Measurements from ENCODE around the gene SAG.

The SAG gene

DNA sequence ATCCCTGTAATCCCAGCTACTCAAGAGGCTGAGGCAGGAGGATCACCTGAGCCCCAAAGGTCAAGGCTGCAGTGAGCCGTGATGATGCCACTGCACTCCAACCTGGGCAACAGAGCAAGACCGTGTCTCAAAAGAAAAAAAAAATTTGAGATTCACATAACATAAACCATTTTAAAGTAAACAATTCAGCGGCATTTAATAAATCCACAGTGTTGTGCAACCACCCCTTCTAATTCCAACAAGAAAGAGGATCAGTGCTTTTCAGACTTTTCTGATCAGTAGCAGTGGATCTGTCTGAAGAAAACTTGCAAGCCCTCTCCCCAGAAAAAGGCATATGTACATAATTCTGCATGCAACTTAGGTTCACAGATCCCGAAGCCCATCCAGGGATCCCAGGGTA is 7.2 kb upstream of the SAG start:
- H3K27ac Mint-ChIP-seq, result no peak overlapping the region
- no peaks in the 10 kb centered on the region for H3K27me3 Mint-ChIP-seq
- intact Hi-C loops (cut with micrococcal nuclease), result no loop called here
- no peaks in the 10 kb centered on the region for H3K4me1 Mint-ChIP-seq (ENCODE audit: low read depth)
- no peaks in the 10 kb centered on the region for H3K9me3 Mint-ChIP-seq
- H3K36me3 Mint-ChIP-seq (ENCODE audit: low read depth), result peaks cover 12% of the 10 kb centered on the region
- no peak overlapping the region for H3K4me3 Mint-ChIP-seq

GRCh38 chr2:233301248-233301647 is 6.4 kb upstream of the SAG start:
- Mint-ChIP-seq H3K4me1 (ENCODE audit: low read depth) (no peaks in the 10 kb centered on the region), H3K27me3 (no peaks in the 10 kb centered on the region), H3K9me3 (no peaks in the 10 kb centered on the region), H3K4me3 (no peak overlapping the region), H3K36me3 (ENCODE audit: low read depth) (peaks cover 3% of the 10 kb centered on the region), H3K27ac (no peak overlapping the region)
- intact Hi-C loops (cut with micrococcal nuclease), result no loop called here

- H3K4me3 Mint-ChIP-seq, result no peak overlapping the region
Observed at GRCh38 chr2:233301811-233302210, 5.8 kb upstream of the SAG start.

GRCh38 chr2:233303252-233303651 is 4.4 kb upstream of the SAG start:
- Mint-ChIP-seq H3K27ac (no peak overlapping the region), H3K36me3 (ENCODE audit: low read depth) (no peaks in the 10 kb centered on the region), H3K9me3 (no peaks in the 10 kb centered on the region), H3K27me3 (no peaks in the 10 kb centered on the region), H3K4me1 (ENCODE audit: low read depth) (no peaks in the 10 kb centered on the region), H3K4me3 (no peak overlapping the region)
- intact Hi-C loops (cut with micrococcal nuclease), result no loop called here

More at GRCh38 chr2:233301811-233302210, 5.8 kb upstream of the SAG start:
- H3K9me3 Mint-ChIP-seq, result no peaks in the 10 kb centered on the region
- H3K4me1 Mint-ChIP-seq (ENCODE audit: low read depth), result no peaks in the 10 kb centered on the region
- H3K36me3 Mint-ChIP-seq (ENCODE audit: low read depth), result no peaks in the 10 kb centered on the region
- intact Hi-C loops (cut with micrococcal nuclease), result no loop called here
- H3K27me3 Mint-ChIP-seq, result no peaks in the 10 kb centered on the region
- H3K27ac Mint-ChIP-seq, result no peak overlapping the region

GRCh38 chr2:233311241-233311926 is 3.8 kb downstream of the SAG start:
- Mint-ChIP-seq H3K4me3 (no peak overlapping the region), H3K27ac (no peak overlapping the region), H3K4me1 (ENCODE audit: low read depth) (no peaks in the 10 kb centered on the region), H3K27me3 (peaks cover 3% of the 10 kb centered on the region), H3K36me3 (ENCODE audit: low read depth) (no peaks in the 10 kb centered on the region), H3K9me3 (no peaks in the 10 kb centered on the region)
- intact Hi-C loops (cut with micrococcal nuclease), result no loop called here

DNA sequence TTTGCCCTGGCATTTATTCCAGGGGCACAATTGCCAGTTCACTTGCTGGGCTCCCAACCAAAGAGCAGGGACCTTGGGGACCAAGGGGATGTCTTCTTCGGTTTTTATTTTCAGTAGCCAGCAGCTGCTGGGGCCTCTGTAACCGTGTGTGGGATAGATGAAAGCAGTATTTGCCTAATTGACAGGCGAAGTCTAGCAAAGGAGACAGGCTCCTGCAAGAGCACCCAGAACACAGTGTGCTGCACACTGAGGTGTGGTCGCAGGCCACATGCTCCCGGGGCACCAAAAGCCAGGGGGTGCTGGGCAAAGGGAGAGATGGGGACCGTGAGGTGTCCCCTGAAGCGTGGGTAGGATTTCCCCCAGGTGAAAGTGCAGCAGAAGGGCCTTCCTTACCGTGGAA is 5.3 kb downstream of the SAG start:
- Mint-ChIP-seq H3K27ac (no peak overlapping the region), H3K4me3 (no peak overlapping the region), H3K27me3 (peaks cover 3% of the 10 kb centered on the region), H3K4me1 (ENCODE audit: low read depth) (no peaks in the 10 kb centered on the region), H3K36me3 (ENCODE audit: low read depth) (no peaks in the 10 kb centered on the region), H3K9me3 (no peaks in the 10 kb centered on the region)
- intact Hi-C loops (cut with micrococcal nuclease), result no loop called here

- peaks cover 3% of the 10 kb centered on the region for H3K27me3 Mint-ChIP-seq
- H3K9me3 Mint-ChIP-seq, result no peaks in the 10 kb centered on the region
- no peak overlapping the region for H3K27ac Mint-ChIP-seq
- H3K4me3 Mint-ChIP-seq, result no peak overlapping the region
- no peaks in the 10 kb centered on the region for H3K4me1 Mint-ChIP-seq (ENCODE audit: low read depth)
- intact Hi-C loops (cut with micrococcal nuclease), result no loop called here
- no peaks in the 10 kb centered on the region for H3K36me3 Mint-ChIP-seq (ENCODE audit: low read depth)
Observed at GRCh38 chr2:233314180-233314925, 6.7 kb downstream of the SAG start.

DNA sequence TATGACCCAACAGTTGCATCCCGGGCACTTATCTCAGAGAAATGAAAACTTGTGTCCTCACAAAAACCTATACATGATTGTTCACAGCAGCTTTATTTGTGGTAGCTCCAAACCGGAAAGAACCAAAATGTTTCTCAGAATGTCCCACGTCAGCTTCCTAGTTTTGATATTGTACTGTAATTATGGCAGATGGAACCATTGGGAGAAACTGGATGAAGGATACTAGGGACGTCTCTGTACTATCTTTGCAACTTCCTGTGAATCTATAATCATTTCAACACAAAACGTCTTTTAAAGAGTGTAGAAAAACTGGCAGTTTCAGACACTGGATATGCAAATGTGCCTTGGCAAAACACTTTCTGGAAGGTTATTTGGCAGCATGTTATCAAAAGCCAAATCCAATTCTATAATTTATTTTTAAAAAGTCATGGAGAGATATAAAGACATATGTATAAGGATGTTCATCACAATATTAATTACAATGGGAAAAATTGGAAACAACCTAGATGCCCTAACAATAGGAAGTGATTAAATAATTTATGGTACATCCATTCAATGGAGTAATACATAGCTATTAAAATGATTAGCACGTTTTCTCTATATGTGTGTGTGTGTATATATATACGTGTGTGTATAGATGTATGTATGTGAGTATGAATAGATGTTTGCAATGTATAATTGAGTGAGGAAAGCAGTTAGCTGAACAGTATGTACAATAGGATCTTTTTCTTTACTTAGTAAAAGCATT is 9.8 kb downstream of the SAG start:
- Mint-ChIP-seq H3K9me3 (no peaks in the 10 kb centered on the region), H3K4me3 (no peak overlapping the region), H3K4me1 (ENCODE audit: low read depth) (no peaks in the 10 kb centered on the region), H3K27ac (no peak overlapping the region), H3K36me3 (ENCODE audit: low read depth) (no peaks in the 10 kb centered on the region), H3K27me3 (peaks cover 3% of the 10 kb centered on the region)
- intact Hi-C loops (cut with micrococcal nuclease), result no loop called here

DNA sequence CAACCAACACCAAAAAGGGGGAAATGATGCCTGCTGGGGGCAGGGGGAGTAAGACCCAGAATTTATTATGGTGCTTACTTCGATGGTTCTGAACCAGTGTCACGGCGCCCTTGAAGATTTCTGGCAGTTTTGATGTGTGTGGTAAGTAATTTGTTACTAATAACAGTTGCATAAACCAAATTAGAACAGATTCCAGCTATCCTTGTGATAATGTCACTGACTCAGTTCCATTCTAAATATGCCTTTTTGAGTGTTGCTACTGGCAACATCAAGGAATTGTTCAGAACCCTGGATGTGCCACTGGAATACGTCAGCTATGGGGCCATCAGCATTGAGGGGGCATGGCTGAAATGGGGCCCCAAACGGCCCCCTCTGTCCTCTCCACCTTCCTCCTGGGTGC is 11.6 kb downstream of the SAG start:
- no peak overlapping the region for H3K27ac Mint-ChIP-seq
- no peak overlapping the region for H3K4me3 Mint-ChIP-seq
- no peaks in the 10 kb centered on the region for H3K36me3 Mint-ChIP-seq (ENCODE audit: low read depth)
- H3K27me3 Mint-ChIP-seq, result no peaks in the 10 kb centered on the region
- H3K4me1 Mint-ChIP-seq (ENCODE audit: low read depth), result peaks cover 2% of the 10 kb centered on the region
- intact Hi-C loops (cut with micrococcal nuclease), result no loop called here
- H3K9me3 Mint-ChIP-seq, result no peaks in the 10 kb centered on the region

DNA sequence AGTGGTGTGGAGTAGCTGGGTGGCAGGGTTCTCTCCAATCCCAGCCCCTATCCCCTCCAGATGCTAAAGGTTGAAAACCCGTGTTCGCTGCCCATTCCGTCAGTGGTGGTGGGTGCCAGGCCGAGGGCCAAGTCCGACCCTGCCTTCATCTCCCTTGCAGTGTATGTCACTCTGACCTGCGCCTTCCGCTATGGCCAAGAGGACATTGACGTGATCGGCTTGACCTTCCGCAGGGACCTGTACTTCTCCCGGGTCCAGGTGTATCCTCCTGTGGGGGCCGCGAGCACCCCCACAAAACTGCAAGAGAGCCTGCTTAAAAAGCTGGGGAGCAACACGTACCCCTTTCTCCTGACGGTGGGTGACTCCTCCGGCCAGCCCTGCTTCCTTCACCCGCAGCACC is 12.9 kb downstream of the SAG start:
- intact Hi-C loops (cut with micrococcal nuclease), result no loop called here
- no peak overlapping the region for H3K27ac Mint-ChIP-seq
- H3K27me3 Mint-ChIP-seq, result no peaks in the 10 kb centered on the region
- H3K9me3 Mint-ChIP-seq, result no peaks in the 10 kb centered on the region
- H3K36me3 Mint-ChIP-seq (ENCODE audit: low read depth), result no peaks in the 10 kb centered on the region
- peaks cover 5% of the 10 kb centered on the region for H3K4me1 Mint-ChIP-seq (ENCODE audit: low read depth)
- no peak overlapping the region for H3K4me3 Mint-ChIP-seq

- Mint-ChIP-seq H3K9me3 (no peaks in the 10 kb centered on the region), H3K27me3 (no peaks in the 10 kb centered on the region), H3K4me3 (no peak overlapping the region), H3K36me3 (ENCODE audit: low read depth) (no peaks in the 10 kb centered on the region), H3K27ac (no peak overlapping the region), H3K4me1 (ENCODE audit: low read depth) (peaks cover 5% of the 10 kb centered on the region)
- intact Hi-C loops (cut with micrococcal nuclease), result no loop called here
Observed at GRCh38 chr2:233321166-233321565, 13.6 kb downstream of the SAG start.

- Mint-ChIP-seq H3K4me3 (no peak overlapping the region), H3K27ac (no peak overlapping the region), H3K27me3 (no peaks in the 10 kb centered on the region), H3K9me3 (no peaks in the 10 kb centered on the region), H3K4me1 (ENCODE audit: low read depth) (peaks cover 5% of the 10 kb centered on the region), H3K36me3 (ENCODE audit: low read depth) (no peaks in the 10 kb centered on the region)
- intact Hi-C loops (cut with micrococcal nuclease), result no loop called here
Observed at GRCh38 chr2:233323851-233324250, 16.2 kb downstream of the SAG start.

DNA sequence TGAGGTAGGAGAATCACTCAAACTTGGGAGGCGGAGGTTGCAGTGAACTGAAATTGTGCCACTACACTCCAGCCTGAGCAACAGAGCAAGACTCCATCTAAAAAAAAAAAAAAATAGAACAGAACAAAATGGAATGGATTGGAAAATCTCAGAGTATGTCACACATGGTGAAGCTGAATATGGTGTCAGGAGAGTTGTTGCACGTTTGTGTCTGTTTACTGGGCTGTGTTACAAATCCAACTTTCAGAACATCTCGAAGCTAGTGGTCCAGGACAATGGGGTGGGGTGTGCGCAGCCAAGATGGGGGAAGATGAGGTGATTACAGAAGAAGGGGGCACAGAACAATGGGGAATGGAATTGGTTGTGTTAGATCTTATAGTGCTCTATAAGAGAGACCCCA is 17.6 kb downstream of the SAG start:
- H3K4me1 Mint-ChIP-seq (ENCODE audit: low read depth), result peaks cover 18% of the 10 kb centered on the region
- H3K9me3 Mint-ChIP-seq, result no peaks in the 10 kb centered on the region
- H3K27me3 Mint-ChIP-seq, result no peaks in the 10 kb centered on the region
- intact Hi-C loops (cut with micrococcal nuclease), result no loop called here
- H3K27ac Mint-ChIP-seq, result no peak overlapping the region
- H3K36me3 Mint-ChIP-seq (ENCODE audit: low read depth), result no peaks in the 10 kb centered on the region
- no peak overlapping the region for H3K4me3 Mint-ChIP-seq

DNA sequence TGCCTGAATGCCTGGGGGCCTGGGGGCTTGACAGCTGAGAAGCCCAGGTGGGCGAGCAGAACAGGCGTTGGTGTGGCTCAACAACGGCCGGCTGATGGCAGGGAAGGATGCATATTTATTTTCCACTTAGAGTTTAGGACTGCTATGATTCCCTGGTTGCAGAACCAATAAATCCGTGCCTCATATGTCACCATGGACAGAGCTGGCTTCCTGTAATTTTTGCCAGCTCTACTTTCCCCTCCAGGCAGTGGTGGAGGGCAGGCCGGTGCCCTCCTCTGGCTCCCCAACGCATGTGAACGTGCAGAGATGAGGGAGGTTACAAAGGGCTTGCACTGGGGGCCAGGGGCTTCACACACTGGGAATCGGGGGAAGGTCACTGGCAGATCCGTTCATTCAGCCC is 18.2 kb downstream of the SAG start:
- intact Hi-C loops (cut with micrococcal nuclease), result no loop called here
- Mint-ChIP-seq H3K36me3 (ENCODE audit: low read depth) (no peaks in the 10 kb centered on the region), H3K4me1 (ENCODE audit: low read depth) (peaks cover 22% of the 10 kb centered on the region), H3K9me3 (no peaks in the 10 kb centered on the region), H3K27ac (no peak overlapping the region), H3K27me3 (no peaks in the 10 kb centered on the region), H3K4me3 (no peak overlapping the region)
